ENCODE data around the gene CCDC28B.

CCDC28B gene

GRCh38 chr1:32195531-32195930, 4.9 kb upstream of the CCDC28B start:
- FAIRE-seq: no peak

- FAIRE-seq: no peak
Measured at GRCh38 chr1:32195972-32196823, 4.2 kb upstream of the CCDC28B start.

- FAIRE-seq: no peak
Measured at GRCh38 chr1:32197074-32197473, 3.3 kb upstream of the CCDC28B start.

GRCh38 chr1:32197837-32198236, 2.6 kb upstream of the CCDC28B start:
- no peak for FAIRE-seq

- no peak for FAIRE-seq
Measured at GRCh38 chr1:32198237-32199042, 2.0 kb upstream of the CCDC28B start.

- FAIRE-seq: no peak
Measured at GRCh38 chr1:32199043-32199716, 1.2 kb upstream of the CCDC28B start.

GRCh38 chr1:32199717-32200072, 700 bp upstream of the CCDC28B start:
- no peak for FAIRE-seq

GRCh38 chr1:32201011-32201855, 838 bp downstream of the CCDC28B start:
- FAIRE-seq: no peak

- FAIRE-seq: no peak
Measured at GRCh38 chr1:32204943-32205361, 4.6 kb downstream of the CCDC28B start.

GRCh38 chr1:32205401-32206370, 5.3 kb downstream of the CCDC28B start, which contains the start of gene IQCC:
Gene IQCC, plus strand, starts transcription at chr1:32205671. Its CDS starts 11 bp downstream, at chr1:32205682.
- FAIRE-seq: no peak

- FAIRE-seq: no peak
Measured at GRCh38 chr1:32208469-32208868, 8.1 kb downstream of the CCDC28B start.

GRCh38 chr1:32208891-32209328, 8.5 kb downstream of the CCDC28B start, which contains the start of gene DCDC2B:
Gene DCDC2B, plus strand, starts transcription at chr1:32209089. Its CDS starts 5 bp downstream, at chr1:32209094.
- FAIRE-seq: no peak

GRCh38 chr1:32215629-32216480, 15.5 kb downstream of the CCDC28B start:
- no peak for FAIRE-seq

- no peak for FAIRE-seq
Measured at GRCh38 chr1:32216566-32216965, 16.2 kb downstream of the CCDC28B start.

- no peak for FAIRE-seq
Measured at GRCh38 chr1:32219022-32219421, 18.6 kb downstream of the CCDC28B start.

- FAIRE-seq: no peak
Measured at GRCh38 chr1:32220746-32221580, 20.6 kb downstream of the CCDC28B start.

GRCh38 chr1:32221581-32221979, 21.2 kb downstream of the CCDC28B start:
- no peak for FAIRE-seq

- peak; percentile 68 for FAIRE-seq
Measured at GRCh38 chr1:32221980-32222755, 21.8 kb downstream of the CCDC28B start, which contains the start of the genes EIF3I and TMEM234. Gene EIF3I, plus strand, starts transcription at chr1:32222407. Its CDS starts 35 bp downstream, at chr1:32222442. Gene TMEM234, minus strand, starts transcription at chr1:32222353. Its CDS starts 31 bp downstream, at chr1:32222322.

All from islet of Langerhans (tissue), 1 donor.